IMR-90 (cell line): ENCODE results near the gene PROM2.

Experiments
- BHLHE40 ChIP-seq: fragments of 150-350 bp; IDR thresholded peaks from 2 replicates; pipeline ENCODE4 v1.6.1; 2016; ENCODE audit warnings: mild to moderate bottlenecking, low read depth, low read length
- CEBPB ChIP-seq: IDR thresholded peaks from 2 replicates; pipeline ENCODE4 v1.6.1; 2012; ENCODE audit warnings: low read depth, low read length, improper control_type of control experiment
- CHD1 ChIP-seq: IDR thresholded peaks from 2 replicates; pipeline ENCODE4 v1.6.1; 2012; ENCODE audit warnings: low read depth, low read length, improper control_type of control experiment
- FOS ChIP-seq: fragments of 150-350 bp; IDR thresholded peaks from 2 replicates; pipeline ENCODE4 v1.6.1; 2016; ENCODE audit warnings: low read depth, low read length
- MAFK ChIP-seq: IDR thresholded peaks from 2 replicates; pipeline ENCODE4 v1.6.1; 2012; ENCODE audit warnings: low read depth, low read length, improper control_type of control experiment
- MXI1 ChIP-seq: IDR thresholded peaks from 2 replicates; pipeline ENCODE4 v1.6.1; 2012; ENCODE audit warnings: low read depth, mild to moderate bottlenecking, low read length, moderate library complexity, borderline replicate concordance
- POLR2A ChIP-seq: IDR thresholded peaks from 2 replicates; pipeline ENCODE4 v1.6.1; 2012; ENCODE audit warnings: mild to moderate bottlenecking, low read depth, low read length
- RAD21 ChIP-seq: IDR thresholded peaks from 2 replicates; pipeline ENCODE4 v1.6.1; 2012; ENCODE audit warnings: low read length, improper control_type of control experiment
- RFX5 ChIP-seq: IDR thresholded peaks from 2 replicates; pipeline ENCODE4 v1.8.0; 2012; ENCODE audit warnings: low read depth, mild to moderate bottlenecking, low read length, moderate library complexity
- SMC3 ChIP-seq: fragments of 150-350 bp; IDR thresholded peaks from 2 replicates; pipeline ENCODE4 v1.6.1; 2016; ENCODE audit warnings: low read depth, mild to moderate bottlenecking, antibody characterized with exemption, low read length, moderate library complexity
- USF2 ChIP-seq: fragments of 150-350 bp; IDR thresholded peaks from 2 replicates; pipeline ENCODE4 v1.6.1; 2017; ENCODE audit warnings: mild to moderate bottlenecking, antibody characterized with exemption, low read length, low read depth
- TF ChIP-seq, protein P1 (sequence below): conservative IDR thresholded peaks from 2 replicates; pipeline ENCODE4 v1.5.1; 2012; ENCODE audit warnings: mild to moderate bottlenecking, low read depth, low read length, improper control_type of control experiment

DNA sequence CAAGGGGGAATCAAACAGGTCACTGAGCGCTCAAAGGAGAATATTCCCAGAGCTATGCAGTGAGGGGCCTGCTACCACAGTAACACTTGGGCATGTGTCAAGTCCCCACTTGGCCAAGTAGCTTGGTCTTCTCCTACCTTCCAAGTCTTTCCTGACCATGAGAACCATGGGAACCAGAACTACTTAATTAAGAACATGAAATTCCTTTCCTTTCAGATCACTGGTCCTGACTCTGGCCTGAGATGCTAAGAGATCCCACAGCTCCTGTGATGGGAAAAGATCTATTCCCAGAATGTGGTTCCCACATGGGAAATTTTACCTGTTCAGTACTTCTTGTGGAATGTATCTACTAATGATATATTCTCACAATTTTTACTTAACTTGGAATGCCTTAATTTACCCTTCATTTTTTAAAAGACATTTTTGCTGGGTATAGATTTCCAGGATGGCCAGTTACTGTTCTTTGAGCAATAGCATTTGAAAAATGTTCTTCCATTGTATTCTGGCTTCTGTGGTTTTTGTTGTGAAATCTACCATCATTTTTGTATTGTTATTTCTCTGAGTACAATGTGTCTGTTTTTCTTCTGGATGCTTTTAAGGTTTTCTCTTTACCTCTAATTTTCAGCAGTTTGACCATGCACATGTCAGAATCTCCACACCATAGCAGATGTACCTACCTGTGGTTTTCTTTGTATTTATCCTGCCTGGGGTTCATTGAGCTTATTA, 60.8 kb downstream of the PROM2 start:
- TF ChIP-seq RFX5 (no peak), SMC3 (no peak), MXI1 (no peak), CEBPB (no peak), RAD21 (no peak), POLR2A (no peak), CHD1 (no peak), FOS (no peak), MAFK (no peak), USF2 (no peak), BHLHE40 (no peak)
- TF ChIP-seq, protein P1, sequence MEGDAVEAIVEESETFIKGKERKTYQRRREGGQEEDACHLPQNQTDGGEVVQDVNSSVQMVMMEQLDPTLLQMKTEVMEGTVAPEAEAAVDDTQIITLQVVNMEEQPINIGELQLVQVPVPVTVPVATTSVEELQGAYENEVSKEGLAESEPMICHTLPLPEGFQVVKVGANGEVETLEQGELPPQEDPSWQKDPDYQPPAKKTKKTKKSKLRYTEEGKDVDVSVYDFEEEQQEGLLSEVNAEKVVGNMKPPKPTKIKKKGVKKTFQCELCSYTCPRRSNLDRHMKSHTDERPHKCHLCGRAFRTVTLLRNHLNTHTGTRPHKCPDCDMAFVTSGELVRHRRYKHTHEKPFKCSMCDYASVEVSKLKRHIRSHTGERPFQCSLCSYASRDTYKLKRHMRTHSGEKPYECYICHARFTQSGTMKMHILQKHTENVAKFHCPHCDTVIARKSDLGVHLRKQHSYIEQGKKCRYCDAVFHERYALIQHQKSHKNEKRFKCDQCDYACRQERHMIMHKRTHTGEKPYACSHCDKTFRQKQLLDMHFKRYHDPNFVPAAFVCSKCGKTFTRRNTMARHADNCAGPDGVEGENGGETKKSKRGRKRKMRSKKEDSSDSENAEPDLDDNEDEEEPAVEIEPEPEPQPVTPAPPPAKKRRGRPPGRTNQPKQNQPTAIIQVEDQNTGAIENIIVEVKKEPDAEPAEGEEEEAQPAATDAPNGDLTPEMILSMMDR, result no peak
